K562 (cell line): ENCODE measurements around the gene FRMD4A.

Experiments
- BRF1 ChIP-seq: IDR thresholded peaks from 3 replicates; pipeline ENCODE4 v1.6.1; 2011; ENCODE audit warnings: borderline replicate concordance, mild to moderate bottlenecking; ENCODE audit not compliant: insufficient read length; ENCODE audit errors: extremely low read depth
- CTBP1 ChIP-seq: fragments of 450-650 bp; IDR thresholded peaks from 2 replicates; pipeline ENCODE4 v1.6.1; 2016; ENCODE audit warnings: borderline replicate concordance
- EZH2 ChIP-seq: IDR thresholded peaks from 2 replicates; pipeline ENCODE4 v1.6.1; 2012; ENCODE audit warnings: low read depth, mild to moderate bottlenecking, inconsistent platforms, low read length, borderline replicate concordance
- FOSL1 ChIP-seq: fragments of 200-800 bp; sonication (Bioruptor generic); conservative IDR thresholded peaks from 2 replicates; pipeline ENCODE4 v1.6.1; 2016; ENCODE audit warnings: missing genetic modification characterization, missing compliant biosample characterization
- FOXJ3 ChIP-seq: sonication (generic); formaldehyde crosslinking; IDR thresholded peaks from 2 replicates; pipeline ENCODE4 v1.4.0; 2020; ENCODE audit warnings: mild to moderate bottlenecking, missing genetic modification reagents
- ILF3 ChIP-seq: fragments of 450-650 bp; IDR thresholded peaks from 2 replicates; pipeline ENCODE4 v1.6.1; 2018; ENCODE audit warnings: antibody characterized with exemption, mild to moderate bottlenecking, moderate library complexity, borderline replicate concordance
- MAFF ChIP-seq: IDR thresholded peaks from 2 replicates; pipeline ENCODE4 v1.6.1; 2012; ENCODE audit warnings: low read length, improper control_type of control experiment
- SLC30A9 ChIP-seq: fragments of 250-450 bp; sonication (Bioruptor Pico); IDR thresholded peaks from 2 replicates; pipeline ENCODE4 v1.8.0; 2022; ENCODE audit warnings: mild to moderate bottlenecking, moderate library complexity
- ZBTB8A ChIP-seq: fragments of 450-650 bp; IDR thresholded peaks from 2 replicates; pipeline ENCODE4 v1.6.1; 2018; ENCODE audit warnings: mild to moderate bottlenecking, moderate library complexity; ENCODE audit not compliant: partially characterized antibody
- TF ChIP-seq, protein P1 (sequence below): fragments of 450-650 bp; formaldehyde crosslinking; IDR thresholded peaks from 2 replicates; pipeline ENCODE4 v1.4.0; 2020; ENCODE audit warnings: mild to moderate bottlenecking, moderate library complexity
- TF ChIP-seq, protein P2 (sequence below): sonication (generic); formaldehyde crosslinking; IDR thresholded peaks from 2 replicates; pipeline ENCODE4 v1.8.0; 2022; ENCODE audit warnings: mild to moderate bottlenecking, missing genetic modification reagents, borderline replicate concordance
- TF ChIP-seq, protein P3 (sequence below), 3 experiments: IDR thresholded peaks in 2 of 3; conservative IDR thresholded peaks in 1 of 3; 2 replicates each; pipeline ENCODE4 v1.5.1; 2011 to 2012; ENCODE audit warnings: low read length in 3 of 3, mild to moderate bottlenecking in 3 of 3, control low read depth in 2 of 3, improper control_type of control experiment in 1 of 3, inconsistent platforms in 1 of 3, low read depth in 1 of 3, mixed read lengths in 1 of 3, moderate library complexity in 1 of 3; ENCODE audit not compliant: insufficient read depth in 2 of 3
- TF ChIP-seq, protein P4 (sequence below): fragments of 250-450 bp; sonication (Bioruptor Pico); IDR thresholded peaks from 2 replicates; pipeline ENCODE4 v1.8.0; 2021; ENCODE audit warnings: moderate library complexity, mild to moderate bottlenecking, inconsistent platforms

DNA sequence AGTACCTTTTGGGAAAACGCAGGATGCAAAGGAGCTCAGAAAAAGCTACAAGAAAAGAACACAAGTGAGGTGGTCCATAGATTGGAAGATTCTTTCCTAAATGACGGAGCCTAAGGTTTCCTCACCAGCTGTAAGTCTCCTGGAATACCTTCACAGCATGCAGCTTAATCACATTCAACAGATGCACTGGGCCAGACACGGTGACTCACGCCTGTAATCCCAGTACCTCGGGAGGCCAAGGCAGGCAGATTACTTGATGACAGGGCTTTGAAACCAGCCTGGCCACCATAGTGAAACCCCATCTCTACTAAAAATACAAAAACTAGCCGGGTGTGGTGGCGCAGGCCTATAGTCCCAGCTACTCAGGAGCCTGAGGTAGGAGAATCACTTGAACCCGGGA, 228.7 kb downstream of the FRMD4A start:
- TF ChIP-seq FOXJ3 (CRISPR knock-in tag): no peak
- TF ChIP-seq, protein P1, sequence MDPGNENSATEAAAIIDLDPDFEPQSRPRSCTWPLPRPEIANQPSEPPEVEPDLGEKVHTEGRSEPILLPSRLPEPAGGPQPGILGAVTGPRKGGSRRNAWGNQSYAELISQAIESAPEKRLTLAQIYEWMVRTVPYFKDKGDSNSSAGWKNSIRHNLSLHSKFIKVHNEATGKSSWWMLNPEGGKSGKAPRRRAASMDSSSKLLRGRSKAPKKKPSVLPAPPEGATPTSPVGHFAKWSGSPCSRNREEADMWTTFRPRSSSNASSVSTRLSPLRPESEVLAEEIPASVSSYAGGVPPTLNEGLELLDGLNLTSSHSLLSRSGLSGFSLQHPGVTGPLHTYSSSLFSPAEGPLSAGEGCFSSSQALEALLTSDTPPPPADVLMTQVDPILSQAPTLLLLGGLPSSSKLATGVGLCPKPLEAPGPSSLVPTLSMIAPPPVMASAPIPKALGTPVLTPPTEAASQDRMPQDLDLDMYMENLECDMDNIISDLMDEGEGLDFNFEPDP (CRISPR knock-in tag): no peak
- TF ChIP-seq BRF1: no peak
- TF ChIP-seq, protein P2, sequence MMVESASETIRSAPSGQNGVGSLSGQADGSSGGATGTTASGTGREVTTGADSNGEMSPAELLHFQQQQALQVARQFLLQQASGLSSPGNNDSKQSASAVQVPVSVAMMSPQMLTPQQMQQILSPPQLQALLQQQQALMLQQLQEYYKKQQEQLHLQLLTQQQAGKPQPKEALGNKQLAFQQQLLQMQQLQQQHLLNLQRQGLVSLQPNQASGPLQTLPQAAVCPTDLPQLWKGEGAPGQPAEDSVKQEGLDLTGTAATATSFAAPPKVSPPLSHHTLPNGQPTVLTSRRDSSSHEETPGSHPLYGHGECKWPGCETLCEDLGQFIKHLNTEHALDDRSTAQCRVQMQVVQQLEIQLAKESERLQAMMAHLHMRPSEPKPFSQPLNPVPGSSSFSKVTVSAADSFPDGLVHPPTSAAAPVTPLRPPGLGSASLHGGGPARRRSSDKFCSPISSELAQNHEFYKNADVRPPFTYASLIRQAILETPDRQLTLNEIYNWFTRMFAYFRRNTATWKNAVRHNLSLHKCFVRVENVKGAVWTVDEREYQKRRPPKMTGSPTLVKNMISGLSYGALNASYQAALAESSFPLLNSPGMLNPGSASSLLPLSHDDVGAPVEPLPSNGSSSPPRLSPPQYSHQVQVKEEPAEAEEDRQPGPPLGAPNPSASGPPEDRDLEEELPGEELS (CRISPR knock-in tag): no peak
- TF ChIP-seq CTBP1: no peak
- TF ChIP-seq ZBTB8A: no peak
- TF ChIP-seq, protein P3, sequence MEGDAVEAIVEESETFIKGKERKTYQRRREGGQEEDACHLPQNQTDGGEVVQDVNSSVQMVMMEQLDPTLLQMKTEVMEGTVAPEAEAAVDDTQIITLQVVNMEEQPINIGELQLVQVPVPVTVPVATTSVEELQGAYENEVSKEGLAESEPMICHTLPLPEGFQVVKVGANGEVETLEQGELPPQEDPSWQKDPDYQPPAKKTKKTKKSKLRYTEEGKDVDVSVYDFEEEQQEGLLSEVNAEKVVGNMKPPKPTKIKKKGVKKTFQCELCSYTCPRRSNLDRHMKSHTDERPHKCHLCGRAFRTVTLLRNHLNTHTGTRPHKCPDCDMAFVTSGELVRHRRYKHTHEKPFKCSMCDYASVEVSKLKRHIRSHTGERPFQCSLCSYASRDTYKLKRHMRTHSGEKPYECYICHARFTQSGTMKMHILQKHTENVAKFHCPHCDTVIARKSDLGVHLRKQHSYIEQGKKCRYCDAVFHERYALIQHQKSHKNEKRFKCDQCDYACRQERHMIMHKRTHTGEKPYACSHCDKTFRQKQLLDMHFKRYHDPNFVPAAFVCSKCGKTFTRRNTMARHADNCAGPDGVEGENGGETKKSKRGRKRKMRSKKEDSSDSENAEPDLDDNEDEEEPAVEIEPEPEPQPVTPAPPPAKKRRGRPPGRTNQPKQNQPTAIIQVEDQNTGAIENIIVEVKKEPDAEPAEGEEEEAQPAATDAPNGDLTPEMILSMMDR (IDR thresholded peaks at IDR 0.05 in 2 of 3, conservative IDR thresholded peaks at IDR 0.05 in 1 of 3; ENCODE audit: insufficient read depth in 2 of 3, low read depth in 1 of 3, low read length in 3 of 3): no peak
- TF ChIP-seq SLC30A9 (CRISPR knock-in tag): no peak
- TF ChIP-seq FOSL1 (tag): no peak
- TF ChIP-seq MAFF: no peak
- TF ChIP-seq EZH2: no peak
- TF ChIP-seq, protein P4, sequence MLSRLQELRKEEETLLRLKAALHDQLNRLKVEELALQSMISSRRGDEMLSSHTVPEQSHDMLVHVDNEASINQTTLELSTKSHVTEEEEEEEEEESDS (CRISPR knock-in tag): no peak
- TF ChIP-seq ILF3: no peak
